Spleen (tissue), 11 donors: ENCODE measurements around the gene GRIN1. TPM values are rescaled to one million over a fixed set of nuclear protein-coding genes. Genes with fewer than 3 reads are reported as not detected.

Source experiments
- DNase-seq: peaks from one replicate; pipeline ENCODE4 v3.0.0-alpha.2; 2020
- H3K27ac ChIP-seq, 8 donors: fragments of 200-600 bp; sonication (generic) in 7 of 8; 1 replicate in 4 of 8; 2 replicates in 4 of 8; pipeline versions ENCODE4 v1.5.0 to v1.8.0; 2016 to 2021; ENCODE audit warnings: inconsistent platforms in 4 of 8, mild to moderate bottlenecking in 4 of 8, moderate library complexity in 1 of 8
- H3K27me3 ChIP-seq, 7 donors: fragments of 200-600 bp; sonication (generic) in 6 of 7; replicated peaks in 1 of 7; 1 replicate in 4 of 7; 2 replicates in 3 of 7; pipeline versions ENCODE4 v1.5.0 to v1.8.0; 2016 to 2021; ENCODE audit warnings: inconsistent platforms in 3 of 7, mild to moderate bottlenecking in 1 of 7
- H3K36me3 ChIP-seq, 6 donors: fragments of 200-600 bp; sonication (generic) in 5 of 6; 1 replicate in 4 of 6; 2 replicates in 2 of 6; pipeline versions ENCODE4 v1.5.0 to v1.8.0; 2016 to 2021; ENCODE audit warnings: inconsistent platforms in 2 of 6
- H3K4me1 ChIP-seq, 6 donors: fragments of 200-600 bp; sonication (generic) in 5 of 6; 1 replicate in 3 of 6; 2 replicates in 3 of 6; pipeline versions ENCODE4 v1.5.0 to v1.8.0; 2016 to 2021; ENCODE audit warnings: inconsistent platforms in 3 of 6
- H3K4me3 ChIP-seq, 8 donors: fragments of 200-600 bp; sonication (generic) in 7 of 8; 1 replicate in 4 of 8; 2 replicates in 4 of 8; pipeline versions ENCODE4 v1.5.0 to v1.8.0; 2016 to 2021; ENCODE audit warnings: inconsistent platforms in 4 of 8, mild to moderate bottlenecking in 4 of 8, moderate library complexity in 2 of 8
- H3K9me3 ChIP-seq, 8 donors: fragments of 200-600 bp; sonication (generic) in 7 of 8; 1 replicate in 4 of 8; 2 replicates in 4 of 8; pipeline versions ENCODE4 v1.5.0 to v1.8.0; 2016 to 2021; ENCODE audit warnings: inconsistent platforms in 4 of 8
- POLR2A ChIP-seq, 3 donors: fragments of 450-650 bp; IDR thresholded peaks; one replicate each; pipeline ENCODE4 v1.5.1; 2017; ENCODE audit warnings: antibody characterized with exemption in 3 of 3, mild to moderate bottlenecking in 1 of 3
- POLR2AphosphoS5 ChIP-seq, 3 donors: sonication (generic); formaldehyde crosslinking; IDR thresholded peaks; one replicate each; pipeline ENCODE4 v1.5.1; 2017; ENCODE audit warnings: antibody characterized with exemption in 3 of 3
- WGBS, 5 donors: extraction: QIAGEN DNeasy Blood & Tissue Kit in 3 of 5; methylation state at CpG; one replicate each; pipeline versions ENCODE4 v1.1.5 to v1.1.7; 2013 to 2018; 5-methylcytosine and 5-hydroxymethylcytosine counted together
- intact Hi-C: fragments of 100-400 bp; cut with DNase I; formaldehyde crosslinking; loops from one replicate; pipeline ENCODE4 v1.15.0; 2023; ENCODE audit warnings: low total_unique reads
- polyA plus RNA-seq, 3 donors: library from polyadenylated mRNA; stranded (reverse); fragments of 200-250 nt; gene quantifications; one replicate each; pipeline ENCODE4 v1.2.1, GENCODE V29; 2013
- total RNA-seq, 7 donors: library from RNA; depleted of rRNA in 3 of 7; stranded (reverse); fragments of >200 nt in 3 of 7; fragmentation: NEBNext Ultra II Directional in 4 of 7; extraction: Animal tissue kit (Norgen Biotek cat#: 25700) in 4 of 7; gene quantifications; one replicate each; pipeline versions ENCODE4 v1.1.0 to v1.2.1, GENCODE V29; 2016 to 2021
- TF ChIP-seq, protein P1 (sequence below), 11 experiments: fragments of 200-600 bp in 7 of 11; fragments of 450-650 bp in 4 of 11; sonication (generic) in 4 of 11; IDR thresholded peaks in 8 of 11; conservative IDR thresholded peaks in 3 of 11; 1 replicate in 7 of 11; 2 replicates in 4 of 11; pipeline versions ENCODE4 v1.4.0 to v1.8.0; 2016 to 2021; ENCODE audit warnings: antibody characterized with exemption in 11 of 11, inconsistent platforms in 4 of 11, mild to moderate bottlenecking in 1 of 11
- donor health status: healthy with polysubstance abuse.
- donor health status: DM: no; HTN: no; CAD: no; lungs with moderate emphysema.
- donor health status: DM: no; HTN: no; CAD: no.
- donor health status: Bipolar disorder and iron deficiency.
- donor health status: healthy.
- donor health status: DM: no; HTN: no; CAD: no.
- donor health status: DM: yes; HTN: yes; CAD: no.

GRIN1 gene
- total and polyA plus RNA-seq, 10 donors: 0.03 to 0.70 (median 0.05) TPM; not detected in 6

DNA sequence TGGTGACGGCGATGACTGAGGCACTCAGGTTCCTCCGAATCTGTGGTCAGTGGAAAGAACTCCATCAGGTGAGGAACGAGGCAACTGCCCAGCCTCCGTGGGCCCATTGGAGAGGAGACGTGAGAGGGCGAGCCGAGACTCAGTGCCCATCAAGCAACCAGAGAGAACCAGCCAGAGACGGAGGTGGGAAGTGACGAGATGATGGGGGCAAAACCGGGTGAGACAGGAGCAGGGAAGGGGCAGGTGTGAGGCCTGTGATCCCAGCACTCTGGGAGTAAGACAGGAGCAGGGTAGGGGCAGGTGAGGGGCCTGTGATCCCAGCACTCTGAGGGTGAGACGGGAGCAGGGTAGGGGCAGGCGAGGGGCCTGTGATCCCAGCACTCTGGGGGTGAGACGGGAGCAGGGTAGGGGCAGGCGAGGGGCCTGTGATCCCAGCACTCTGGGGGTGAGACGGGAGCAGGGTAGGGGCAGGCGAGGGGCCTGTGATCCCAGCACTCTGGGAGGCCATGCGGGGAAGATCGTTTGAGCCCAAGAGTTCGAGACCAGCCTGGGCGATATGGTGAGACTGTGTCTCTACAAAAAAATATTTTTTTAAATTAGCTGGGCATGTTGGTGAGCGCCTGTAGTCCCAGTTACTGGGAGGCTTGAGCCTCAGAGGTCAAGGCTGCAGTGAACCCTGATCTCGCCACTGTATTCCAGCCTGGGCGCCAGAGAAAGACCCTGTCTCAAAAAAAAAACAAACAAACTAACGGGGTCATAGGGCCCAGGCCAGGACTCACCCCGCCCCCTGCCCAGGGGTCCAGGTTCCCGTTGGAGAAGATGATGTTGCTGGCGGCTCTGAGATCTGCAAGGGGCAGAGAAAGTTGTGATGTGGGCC is 27.8 kb upstream of the GRIN1 start:
- H3K4me1 ChIP-seq: peaks cover 8 to 32% (median 20%) of the 10 kb centered on the region in 6 donors
- H3K27ac ChIP-seq: no peak overlapping the region
- WGBS, 5 donors: 88 to 93% (median 90%) methylated on average over 26 to 28 of the region's 28 CpGs
- H3K9me3 ChIP-seq: no peaks in the 10 kb centered on the region
- TF ChIP-seq POLR2AphosphoS5 (IDR thresholded peaks at IDR 0.05): peak in 1 of 3 donors; percentile 0
- TF ChIP-seq POLR2A (IDR thresholded peaks at IDR 0.05): no peak
- H3K36me3 ChIP-seq: peaks cover 0 to 73% (median 64%) of the 10 kb centered on the region in 6 donors
- intact Hi-C loops: no loop called here
- no peaks in the 10 kb centered on the region for H3K27me3 ChIP-seq
- no peak overlapping the region for H3K4me3 ChIP-seq
- DNase-seq: no peak

DNA sequence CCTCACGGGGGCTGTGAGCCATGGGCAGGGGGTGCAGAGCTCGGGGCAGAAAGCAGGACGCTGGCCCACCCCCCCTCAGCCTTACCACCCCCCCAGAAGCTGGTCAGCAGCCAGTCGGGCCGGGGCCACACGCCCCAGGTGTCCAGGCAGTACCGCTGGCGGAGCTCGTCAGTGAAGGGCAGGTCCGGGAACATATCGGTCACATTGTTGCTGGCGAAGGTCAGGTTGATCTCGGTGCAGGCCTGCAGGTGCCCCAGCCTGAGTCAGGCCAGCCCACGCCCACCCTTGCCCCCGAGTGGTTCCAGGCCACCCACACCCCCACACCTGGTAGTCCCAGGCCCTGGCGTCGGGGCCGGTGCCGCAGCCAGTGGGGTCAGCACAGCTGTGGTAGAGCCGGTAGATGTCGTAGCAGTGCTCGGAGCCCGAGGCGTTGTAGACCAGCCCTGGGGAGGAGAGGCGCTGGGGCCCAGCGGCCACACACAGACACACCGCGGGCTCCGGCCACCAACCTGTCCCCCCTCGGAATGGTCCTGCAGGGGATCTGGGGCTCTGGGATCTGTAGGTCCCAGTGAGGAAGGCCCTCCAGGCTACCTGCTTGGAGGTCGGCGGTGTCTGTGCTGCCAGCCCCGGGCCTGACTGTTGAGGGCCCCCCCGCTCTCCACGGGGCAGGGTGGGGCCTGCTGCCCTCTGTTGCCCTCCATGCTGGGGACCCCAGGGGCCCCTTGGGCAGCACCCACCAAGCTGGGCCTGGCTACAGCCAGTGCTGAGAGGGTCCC is 27.0 kb upstream of the GRIN1 start:
- no peak for DNase-seq
- Histone ChIP-seq H3K9me3 (no peaks in the 10 kb centered on the region), H3K4me1 (peaks cover 8 to 32% (median 20%) of the 10 kb centered on the region in 6 donors), H3K27ac (no peak overlapping the region), H3K4me3 (no peak overlapping the region), H3K36me3 (peaks cover 0 to 65% (median 55%) of the 10 kb centered on the region in 6 donors), H3K27me3 (no peaks in the 10 kb centered on the region)
- TF ChIP-seq, protein P1, sequence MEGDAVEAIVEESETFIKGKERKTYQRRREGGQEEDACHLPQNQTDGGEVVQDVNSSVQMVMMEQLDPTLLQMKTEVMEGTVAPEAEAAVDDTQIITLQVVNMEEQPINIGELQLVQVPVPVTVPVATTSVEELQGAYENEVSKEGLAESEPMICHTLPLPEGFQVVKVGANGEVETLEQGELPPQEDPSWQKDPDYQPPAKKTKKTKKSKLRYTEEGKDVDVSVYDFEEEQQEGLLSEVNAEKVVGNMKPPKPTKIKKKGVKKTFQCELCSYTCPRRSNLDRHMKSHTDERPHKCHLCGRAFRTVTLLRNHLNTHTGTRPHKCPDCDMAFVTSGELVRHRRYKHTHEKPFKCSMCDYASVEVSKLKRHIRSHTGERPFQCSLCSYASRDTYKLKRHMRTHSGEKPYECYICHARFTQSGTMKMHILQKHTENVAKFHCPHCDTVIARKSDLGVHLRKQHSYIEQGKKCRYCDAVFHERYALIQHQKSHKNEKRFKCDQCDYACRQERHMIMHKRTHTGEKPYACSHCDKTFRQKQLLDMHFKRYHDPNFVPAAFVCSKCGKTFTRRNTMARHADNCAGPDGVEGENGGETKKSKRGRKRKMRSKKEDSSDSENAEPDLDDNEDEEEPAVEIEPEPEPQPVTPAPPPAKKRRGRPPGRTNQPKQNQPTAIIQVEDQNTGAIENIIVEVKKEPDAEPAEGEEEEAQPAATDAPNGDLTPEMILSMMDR (IDR thresholded peaks at IDR 0.05 in 8 of 11, conservative IDR thresholded peaks at IDR 0.05 in 3 of 11): no peak
- peak in 1 of 3 donors; percentile 4 for TF ChIP-seq POLR2AphosphoS5 (IDR thresholded peaks at IDR 0.05)
- intact Hi-C loops: no loop called here
- WGBS, 5 donors: 91 to 94% (median 92%) methylated on average over 16 to 35 of the region's 35 CpGs

DNA sequence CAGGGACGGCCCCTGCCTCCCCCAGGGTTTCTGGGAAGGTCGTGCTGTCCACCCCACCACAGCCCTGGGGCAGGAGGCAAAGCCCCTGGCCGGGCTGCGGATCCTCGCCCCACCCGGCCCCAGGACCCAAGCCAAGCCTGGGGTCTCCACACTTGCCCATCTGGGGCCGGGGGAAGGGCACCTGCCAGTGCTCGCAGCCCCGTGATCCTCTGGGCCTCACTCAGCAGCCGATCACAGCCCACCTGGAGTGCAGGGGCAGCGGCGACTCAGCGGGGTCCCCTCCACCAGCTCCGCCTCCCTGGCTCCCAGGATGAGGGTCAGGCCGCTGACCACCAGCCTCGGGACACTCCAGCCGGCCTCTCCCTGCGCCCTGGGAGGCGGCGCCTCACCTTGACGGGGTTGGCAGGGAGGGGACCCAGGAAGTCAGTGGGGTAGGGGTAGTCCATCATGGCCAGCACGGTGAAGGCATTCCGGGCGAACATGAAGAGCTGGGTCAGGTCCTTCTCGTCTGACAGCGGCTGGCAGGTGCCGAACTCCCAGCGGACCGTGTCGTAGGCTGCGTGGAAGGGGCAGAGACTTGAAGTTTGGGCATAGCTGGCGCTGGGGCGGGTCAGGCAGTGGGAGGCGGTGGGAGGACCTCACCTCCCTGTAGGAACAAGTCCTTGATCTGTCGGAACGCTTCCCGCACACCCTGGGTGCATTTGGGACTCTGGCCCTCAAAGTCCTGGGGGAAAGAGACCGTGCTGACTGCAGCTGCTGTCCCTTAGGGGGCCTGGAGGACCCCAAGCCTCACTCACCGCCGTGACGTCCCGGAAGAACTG is 26.2 kb upstream of the GRIN1 start:
- peaks cover 8 to 32% (median 20%) of the 10 kb centered on the region in 6 donors for H3K4me1 ChIP-seq
- H3K9me3 ChIP-seq: no peaks in the 10 kb centered on the region
- 95 to 97% (median 96%) methylated on average over 11 to 42 of the region's 42 CpGs for WGBS, 5 donors
- intact Hi-C loops: no loop called here
- peaks cover 0 to 57% (median 47%) of the 10 kb centered on the region in 6 donors for H3K36me3 ChIP-seq
- no peak for DNase-seq
- no peak overlapping the region for H3K27ac ChIP-seq
- H3K27me3 ChIP-seq: no peaks in the 10 kb centered on the region
- TF ChIP-seq POLR2A (IDR thresholded peaks at IDR 0.05) (no peak), POLR2AphosphoS5 (IDR thresholded peaks at IDR 0.05) (no peak)
- TF ChIP-seq, protein P1 (IDR thresholded peaks at IDR 0.05 in 8 of 11, conservative IDR thresholded peaks at IDR 0.05 in 3 of 11): no peak
- H3K4me3 ChIP-seq: peak overlapping the region in 2 of 8 donors; percentile 79 to 94
